Stimulated activated CD4-positive, alpha-beta T cell treated with anti-CD3 and anti-CD28 coated beads, Interleukin-2, amount 100 ng/mL, for 24 hours (primary cell): ENCODE results near the gene IL16.
"Not testable (repeated sequence)": the region's sequence is repeated elsewhere in the genome, so short reads cannot be mapped to it uniquely, and the experiment has no call there.

Source experiments
- DNase-seq, 2 donors: peaks; one replicate each; pipeline ENCODE4 v3.0.0-alpha.2; 2020

IL16 gene

GRCh38 chr15:81196576-81197254, at the start of gene IL16:
Gene IL16 (plus strand): TSS chr15:81196879. CDS start chr15:81225400, 28,521 bp downstream.
- no peak for DNase-seq

- DNase-seq = no peak
Observed at GRCh38 chr15:81151389-81151788, 45.3 kb upstream of the IL16 start.

GRCh38 chr15:81152339-81152738, 44.3 kb upstream of the IL16 start:
- no peak for DNase-seq

GRCh38 chr15:81152799-81153198, 43.9 kb upstream of the IL16 start:
- no peak for DNase-seq

GRCh38 chr15:81155375-81156218, 41.1 kb upstream of the IL16 start:
- DNase-seq = no peak

GRCh38 chr15:81156324-81156723, 40.4 kb upstream of the IL16 start:
- no peak for DNase-seq

- DNase-seq = no peak
Observed at GRCh38 chr15:81157195-81157938, 39.3 kb upstream of the IL16 start.

- DNase-seq = no peak
Observed at GRCh38 chr15:81157939-81158223, 38.8 kb upstream of the IL16 start.

GRCh38 chr15:81158561-81158960, 38.1 kb upstream of the IL16 start:
- not testable (repeated sequence) for DNase-seq

- no peak for DNase-seq
Observed at GRCh38 chr15:81160312-81161159, 36.1 kb upstream of the IL16 start.

GRCh38 chr15:81161160-81161673, 35.5 kb upstream of the IL16 start:
- peak in 1 of 2 donors; percentile 12 for DNase-seq

- peak in 1 of 2 donors; percentile 14 for DNase-seq
Observed at GRCh38 chr15:81161851-81162250, 34.8 kb upstream of the IL16 start.

- no peak for DNase-seq
Observed at GRCh38 chr15:81163961-81164800, 32.5 kb upstream of the IL16 start.

- no peak for DNase-seq
Observed at GRCh38 chr15:81165535-81165934, 31.1 kb upstream of the IL16 start.

- DNase-seq = no peak
Observed at GRCh38 chr15:81166636-81167305, 29.9 kb upstream of the IL16 start.

GRCh38 chr15:81168131-81168526, 28.6 kb upstream of the IL16 start:
- DNase-seq = no peak

- no peak for DNase-seq
Observed at GRCh38 chr15:81168644-81169043, 28.0 kb upstream of the IL16 start.

GRCh38 chr15:81170511-81170910, 26.2 kb upstream of the IL16 start:
- no peak for DNase-seq

GRCh38 chr15:81171286-81171685, 25.4 kb upstream of the IL16 start:
- no peak for DNase-seq

GRCh38 chr15:81174125-81174791, 22.4 kb upstream of the IL16 start:
- no peak for DNase-seq
